NB4 (cell line): Measurements from ENCODE around the gene CNTNAP2.

ENCODE experiments used
- MYC ChIP-seq: IDR thresholded peaks from 2 replicates; pipeline ENCODE4 v1.6.1; 2011; ENCODE audit warnings: low read depth, low read length
- POLR2A ChIP-seq: IDR thresholded peaks from 2 replicates; pipeline ENCODE4 v1.6.1; 2011; ENCODE audit warnings: mild to moderate bottlenecking; ENCODE audit not compliant: insufficient read length; ENCODE audit errors: extremely low read depth
- TF ChIP-seq, protein P1 (sequence below): IDR thresholded peaks from one replicate; pipeline ENCODE4 v1.5.1; 2012; ENCODE audit warnings: low read depth, low read length

DNA sequence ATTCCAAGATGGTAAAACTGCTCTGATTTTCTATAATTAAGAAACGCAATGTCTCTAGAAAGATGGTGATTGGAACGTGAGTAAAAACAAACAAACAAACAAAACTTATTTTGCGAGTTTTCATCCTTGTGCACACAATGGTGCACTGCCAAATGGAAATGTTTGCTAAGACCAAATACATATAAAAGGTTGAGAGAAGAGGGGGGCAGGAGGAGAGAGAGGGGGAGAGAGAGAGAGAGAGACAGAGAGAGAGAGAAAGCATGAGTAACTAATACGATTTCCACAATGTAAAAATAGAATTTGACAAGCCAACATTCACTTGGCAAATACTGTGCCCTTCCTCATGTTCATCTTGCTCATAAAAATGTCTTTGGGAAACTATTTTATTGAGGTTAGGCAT is 375.4 kb downstream of the CNTNAP2 start:
- TF ChIP-seq POLR2A (no peak), MYC (no peak)
- TF ChIP-seq, protein P1, sequence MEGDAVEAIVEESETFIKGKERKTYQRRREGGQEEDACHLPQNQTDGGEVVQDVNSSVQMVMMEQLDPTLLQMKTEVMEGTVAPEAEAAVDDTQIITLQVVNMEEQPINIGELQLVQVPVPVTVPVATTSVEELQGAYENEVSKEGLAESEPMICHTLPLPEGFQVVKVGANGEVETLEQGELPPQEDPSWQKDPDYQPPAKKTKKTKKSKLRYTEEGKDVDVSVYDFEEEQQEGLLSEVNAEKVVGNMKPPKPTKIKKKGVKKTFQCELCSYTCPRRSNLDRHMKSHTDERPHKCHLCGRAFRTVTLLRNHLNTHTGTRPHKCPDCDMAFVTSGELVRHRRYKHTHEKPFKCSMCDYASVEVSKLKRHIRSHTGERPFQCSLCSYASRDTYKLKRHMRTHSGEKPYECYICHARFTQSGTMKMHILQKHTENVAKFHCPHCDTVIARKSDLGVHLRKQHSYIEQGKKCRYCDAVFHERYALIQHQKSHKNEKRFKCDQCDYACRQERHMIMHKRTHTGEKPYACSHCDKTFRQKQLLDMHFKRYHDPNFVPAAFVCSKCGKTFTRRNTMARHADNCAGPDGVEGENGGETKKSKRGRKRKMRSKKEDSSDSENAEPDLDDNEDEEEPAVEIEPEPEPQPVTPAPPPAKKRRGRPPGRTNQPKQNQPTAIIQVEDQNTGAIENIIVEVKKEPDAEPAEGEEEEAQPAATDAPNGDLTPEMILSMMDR: no peak
